Measurements from ENCODE around the gene ZBTB48. TPM values are rescaled to one million over a fixed set of nuclear protein-coding genes. Genes with fewer than 3 reads are reported as not detected.
"Not testable (repeated sequence)": the region's sequence is repeated elsewhere in the genome, so short reads cannot be mapped to it uniquely, and the experiment has no call there.

Gene ZBTB48
- 18.9 and 19.7 TPM in 2 replicates for total RNA-seq (2014; rRNA removed; shearing (Covaris generic))

GRCh38 chr1:6579374-6580118 is at the start of gene ZBTB48:
TSS of gene ZBTB48 (plus strand) at chr1:6579994. CDS start at chr1:6580610, 616 bp downstream.
- DNase-seq (ENCODE audit: low read depth): peak; percentile 99

GRCh38 chr1:6530504-6531160 is 49.2 kb upstream of the ZBTB48 start:
- DNase-seq (ENCODE audit: low read depth): no peak

GRCh38 chr1:6531996-6532395 is 47.8 kb upstream of the ZBTB48 start:
- no peak for DNase-seq (ENCODE audit: low read depth)

GRCh38 chr1:6534248-6534822 is 45.5 kb upstream of the ZBTB48 start:
- DNase-seq (ENCODE audit: low read depth): no peak

GRCh38 chr1:6535214-6535613 is 44.6 kb upstream of the ZBTB48 start:
- DNase-seq (ENCODE audit: low read depth): no peak

GRCh38 chr1:6536291-6536690 is 43.5 kb upstream of the ZBTB48 start:
- no peak for DNase-seq (ENCODE audit: low read depth)

- peak; percentile 17 for DNase-seq (ENCODE audit: low read depth)
Observed at GRCh38 chr1:6538956-6539355, 40.8 kb upstream of the ZBTB48 start.

- DNase-seq (ENCODE audit: low read depth): peak; percentile 64
Observed at GRCh38 chr1:6544831-6545230, 35.0 kb upstream of the ZBTB48 start.

GRCh38 chr1:6545276-6546112 is 34.3 kb upstream of the ZBTB48 start:
- DNase-seq (ENCODE audit: low read depth): peak; percentile 35

GRCh38 chr1:6546326-6546725 is 33.5 kb upstream of the ZBTB48 start:
- DNase-seq (ENCODE audit: low read depth): no peak

- DNase-seq (ENCODE audit: low read depth): no peak
Observed at GRCh38 chr1:6547301-6547700, 32.5 kb upstream of the ZBTB48 start.

GRCh38 chr1:6554031-6554906 is 25.5 kb upstream of the ZBTB48 start, which contains the start of gene NOL9:
TSS of gene NOL9 (minus strand) at chr1:6554513. CDS start at chr1:6554502, 11 bp downstream.
- peak; percentile 95 for DNase-seq (ENCODE audit: low read depth)

- no peak for DNase-seq (ENCODE audit: low read depth)
Observed at GRCh38 chr1:6554907-6555778, 24.7 kb upstream of the ZBTB48 start, which contains the start of gene TAS1R1. TSS of gene TAS1R1 (plus strand) at chr1:6555307. CDS start at chr1:6555374, 67 bp downstream.

GRCh38 chr1:6557597-6557996 is 22.2 kb upstream of the ZBTB48 start:
- DNase-seq (ENCODE audit: low read depth): no peak

GRCh38 chr1:6559161-6559560 is 20.6 kb upstream of the ZBTB48 start:
- not testable (repeated sequence) for DNase-seq (ENCODE audit: low read depth)

GRCh38 chr1:6560267-6560666 is 19.5 kb upstream of the ZBTB48 start:
- DNase-seq (ENCODE audit: low read depth): no peak

- no peak for DNase-seq (ENCODE audit: low read depth)
Observed at GRCh38 chr1:6569033-6569432, 10.8 kb upstream of the ZBTB48 start.

- no peak for DNase-seq (ENCODE audit: low read depth)
Observed at GRCh38 chr1:6570100-6570499, 9.7 kb upstream of the ZBTB48 start.

GRCh38 chr1:6570987-6571386 is 8.8 kb upstream of the ZBTB48 start:
- no peak for DNase-seq (ENCODE audit: low read depth)

All from Daoy (cell line).